Neural crest cell (in vitro differentiated cells): ENCODE measurements around the gene NPC1. TPM values are rescaled to one million over a fixed set of nuclear protein-coding genes. Genes with fewer than 3 reads are reported as not detected.

ENCODE experiments used
- DNase-seq: peaks from one replicate; pipeline ENCODE4 v3.0.0; 2021; ENCODE audit warnings: low read depth, mixed read lengths, low spot score
- H3K27ac Mint-ChIP-seq: one replicate; pipeline ENCODE4 v1.8.0; 2021; ENCODE audit warnings: mild to moderate bottlenecking, mixed read lengths; ENCODE audit not compliant: unreplicated experiment
- H3K27me3 Mint-ChIP-seq: 2 replicates; pipeline ENCODE4 v1.8.0; 2021; ENCODE audit warnings: low read depth, mild to moderate bottlenecking, mixed read lengths
- H3K36me3 Mint-ChIP-seq: 2 replicates; pipeline ENCODE4 v1.8.0; 2021; ENCODE audit warnings: low read depth, mild to moderate bottlenecking, mixed read lengths
- H3K4me1 Mint-ChIP-seq: 2 replicates; pipeline ENCODE4 v1.8.0; 2021; ENCODE audit warnings: mixed read lengths
- H3K4me3 Mint-ChIP-seq: one replicate; pipeline ENCODE4 v1.8.0; 2021; ENCODE audit warnings: mild to moderate bottlenecking, mixed read lengths
- H3K9me3 Mint-ChIP-seq: 2 replicates; pipeline ENCODE4 v1.8.0; 2021; ENCODE audit warnings: mixed read lengths
- total RNA-seq: library from RNA; stranded (reverse); gene quantifications from 2 replicates; pipeline ENCODE4 v1.2.1, GENCODE V29; 2021
- TF ChIP-seq, protein P1 (sequence below): fragments of 200-600 bp; sonication (generic); conservative IDR thresholded peaks from 2 replicates; pipeline ENCODE4 v1.5.0; 2021; ENCODE audit warnings: antibody characterized with exemption, mild to moderate bottlenecking

NPC1 gene
- total RNA-seq, 1 donor from 2014 or later: 62.7 TPM

GRCh38 chr18:23592911-23593310 is 6.6 kb upstream of the NPC1 start:
- TF ChIP-seq, protein P1, sequence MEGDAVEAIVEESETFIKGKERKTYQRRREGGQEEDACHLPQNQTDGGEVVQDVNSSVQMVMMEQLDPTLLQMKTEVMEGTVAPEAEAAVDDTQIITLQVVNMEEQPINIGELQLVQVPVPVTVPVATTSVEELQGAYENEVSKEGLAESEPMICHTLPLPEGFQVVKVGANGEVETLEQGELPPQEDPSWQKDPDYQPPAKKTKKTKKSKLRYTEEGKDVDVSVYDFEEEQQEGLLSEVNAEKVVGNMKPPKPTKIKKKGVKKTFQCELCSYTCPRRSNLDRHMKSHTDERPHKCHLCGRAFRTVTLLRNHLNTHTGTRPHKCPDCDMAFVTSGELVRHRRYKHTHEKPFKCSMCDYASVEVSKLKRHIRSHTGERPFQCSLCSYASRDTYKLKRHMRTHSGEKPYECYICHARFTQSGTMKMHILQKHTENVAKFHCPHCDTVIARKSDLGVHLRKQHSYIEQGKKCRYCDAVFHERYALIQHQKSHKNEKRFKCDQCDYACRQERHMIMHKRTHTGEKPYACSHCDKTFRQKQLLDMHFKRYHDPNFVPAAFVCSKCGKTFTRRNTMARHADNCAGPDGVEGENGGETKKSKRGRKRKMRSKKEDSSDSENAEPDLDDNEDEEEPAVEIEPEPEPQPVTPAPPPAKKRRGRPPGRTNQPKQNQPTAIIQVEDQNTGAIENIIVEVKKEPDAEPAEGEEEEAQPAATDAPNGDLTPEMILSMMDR: no peak
- Mint-ChIP-seq H3K36me3 (no peaks in the 10 kb centered on the region), H3K4me3 (no peak overlapping the region), H3K27ac (peak overlapping the region; percentile 67), H3K9me3 (no peaks in the 10 kb centered on the region), H3K4me1 (no peaks in the 10 kb centered on the region), H3K27me3 (peaks cover 3% of the 10 kb centered on the region)
- no peak for DNase-seq

DNA sequence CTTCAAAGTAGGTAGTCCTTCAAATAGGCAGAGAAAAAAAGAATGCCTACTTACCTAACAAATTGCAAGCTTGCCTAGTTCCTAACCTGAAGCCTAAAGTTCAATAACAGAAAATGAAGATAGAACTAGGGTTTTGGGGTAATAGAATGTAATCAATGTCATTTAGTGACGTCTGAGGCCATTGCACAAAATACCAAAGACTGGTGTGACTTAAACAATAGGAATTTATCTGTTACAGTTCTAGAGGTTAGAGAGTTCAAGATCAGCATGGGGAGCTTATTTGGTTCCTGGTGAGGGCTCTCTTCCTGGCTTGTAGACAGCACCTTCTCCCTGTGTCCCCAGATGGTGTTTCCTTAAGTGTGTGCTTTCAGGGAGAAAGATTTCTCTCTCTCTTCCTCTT is 4.7 kb upstream of the NPC1 start:
- Mint-ChIP-seq H3K27me3 (peaks cover 3% of the 10 kb centered on the region), H3K4me1 (peaks cover 6% of the 10 kb centered on the region), H3K27ac (no peak overlapping the region), H3K4me3 (peak overlapping the region; percentile 57), H3K36me3 (no peaks in the 10 kb centered on the region), H3K9me3 (no peaks in the 10 kb centered on the region)
- no peak for DNase-seq
- TF ChIP-seq, protein P1: no peak

- peak overlapping the region; percentile 34 for H3K4me3 Mint-ChIP-seq
- peaks cover 24% of the 10 kb centered on the region for H3K4me1 Mint-ChIP-seq
- H3K9me3 Mint-ChIP-seq: no peaks in the 10 kb centered on the region
- TF ChIP-seq, protein P1: no peak
- peaks cover 3% of the 10 kb centered on the region for H3K27me3 Mint-ChIP-seq
- no peak overlapping the region for H3K27ac Mint-ChIP-seq
- H3K36me3 Mint-ChIP-seq: no peaks in the 10 kb centered on the region
- no peak for DNase-seq
Measured at GRCh38 chr18:23588836-23589560, 2.7 kb upstream of the NPC1 start.

GRCh38 chr18:23587220-23587642 is 925 bp upstream of the NPC1 start:
- Mint-ChIP-seq H3K4me3 (peak overlapping the region; percentile 95), H3K9me3 (no peaks in the 10 kb centered on the region), H3K4me1 (peaks cover 39% of the 10 kb centered on the region), H3K27me3 (peaks cover 3% of the 10 kb centered on the region), H3K27ac (peak overlapping the region; percentile 83), H3K36me3 (no peaks in the 10 kb centered on the region)
- TF ChIP-seq, protein P1: peak; percentile 40
- DNase-seq: no peak

DNA sequence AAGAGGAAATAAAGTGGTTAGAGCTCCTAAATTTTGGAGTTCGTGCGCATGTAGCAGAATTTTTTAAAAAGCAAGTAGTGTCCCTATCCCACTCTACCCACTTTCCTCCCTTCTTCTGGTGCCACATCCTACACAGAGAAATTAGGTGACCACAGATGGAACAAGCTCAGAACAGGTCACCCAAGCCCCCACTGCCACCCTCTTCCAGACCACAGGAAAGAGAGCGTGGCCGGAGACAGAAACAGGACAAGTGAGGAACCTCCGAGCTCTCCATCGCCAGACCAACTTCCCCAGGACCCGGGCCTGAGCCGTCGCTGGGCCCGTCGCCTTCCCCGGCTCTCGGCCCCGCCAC is 433 bp downstream of the NPC1 start:
- H3K27ac Mint-ChIP-seq: peak overlapping the region; percentile 73
- H3K9me3 Mint-ChIP-seq: no peaks in the 10 kb centered on the region
- H3K36me3 Mint-ChIP-seq: no peaks in the 10 kb centered on the region
- H3K4me1 Mint-ChIP-seq: peaks cover 53% of the 10 kb centered on the region
- peaks cover 3% of the 10 kb centered on the region for H3K27me3 Mint-ChIP-seq
- DNase-seq: no peak
- peak overlapping the region; percentile 95 for H3K4me3 Mint-ChIP-seq
- TF ChIP-seq, protein P1: no peak
